ENCODE results near the gene CTPS1.

GRCh38 chr1:41015281-41015896 lies 35.9 kb downstream of the CTPS1 start:
- TF ChIP-seq CTCF (conservative IDR thresholded peaks at IDR 0.05; ENCODE audit: low read length) = no peak
- no peak for TF ChIP-seq EZH2phosphoT487 (IDR thresholded peaks at IDR 0.05; ENCODE audit: borderline replicate concordance)

Data from Loucy (cell line).